H1 (cell line): ENCODE data around the gene MRPS12. TPM values are rescaled to one million over a fixed set of nuclear protein-coding genes. Genes with fewer than 3 reads are reported as not detected.

Source experiments
- ASH2L ChIP-seq: fragments of 200-600, 300-600 bp; sonication (generic); IDR thresholded peaks from one replicate; pipeline ENCODE4 v1.7.1; 2017; ENCODE audit warnings: low read length
- CEBPB ChIP-seq: IDR thresholded peaks from 2 replicates; pipeline ENCODE4 v1.6.1; 2012; ENCODE audit warnings: low read depth, low read length
- HDAC2 ChIP-seq, 2 experiments: fragments of 300-600 bp in 1 of 2; sonication (generic) in 1 of 2; IDR thresholded peaks; 2 replicates each; pipeline ENCODE4 v1.6.1; 2011 to 2012; ENCODE audit warnings: low read depth in 2 of 2, low read length in 2 of 2, mild to moderate bottlenecking in 2 of 2, moderate library complexity in 2 of 2, borderline replicate concordance in 1 of 2, inconsistent platforms in 1 of 2
- POLR2A ChIP-seq, 2 experiments: IDR thresholded peaks; 1 replicate in 1 of 2; 2 replicates in 1 of 2; pipeline ENCODE4 v1.6.1; 2011; ENCODE audit warnings: low read depth in 2 of 2, low read length in 2 of 2, mild to moderate bottlenecking in 2 of 2; ENCODE audit errors: control extremely low read depth in 1 of 2
- SIX5 ChIP-seq: IDR thresholded peaks from 2 replicates; pipeline ENCODE4 v1.6.1; 2011; ENCODE audit warnings: mild to moderate bottlenecking, low read depth, low read length
- SRF ChIP-seq: IDR thresholded peaks from 2 replicates; pipeline ENCODE4 v1.6.1; 2011; ENCODE audit warnings: mild to moderate bottlenecking, low read depth, low read length, moderate library complexity
- TAF1 ChIP-seq: IDR thresholded peaks from 2 replicates; pipeline ENCODE4 v1.6.1; 2011; ENCODE audit warnings: mild to moderate bottlenecking, low read depth, low read length
- TAF7 ChIP-seq: optimal IDR thresholded peaks from 2 replicates; pipeline ENCODE3; 2011; ENCODE audit warnings: low read depth, mild to moderate bottlenecking, inconsistent platforms, low read length, moderate library complexity, borderline replicate concordance
- polyA plus RNA-seq, 7 experiments: library from polyadenylated mRNA; depleted of rRNA in 3 of 7; stranded (reverse) in 5 of 7; unstranded in 2 of 7; fragments of >200 nt in 5 of 7; fragments of 200-250 nt in 2 of 7; gene quantifications; 1 replicate in 5 of 7; 2 replicates in 1 of 7; 4 replicates in 1 of 7; pipeline versions ENCODE4 v1.2.1 to v1.2.3, GENCODE V29; 2011 to 2013; ENCODE audit warnings: missing spikeins in 2 of 7, mixed read lengths in 2 of 7
- total RNA-seq: library from RNA; stranded (reverse); fragmentation: NEBNext Ultra II Directional; extraction: Animal tissue kit (Norgen Biotek cat#: 25700); gene quantifications from 2 replicates; pipeline ENCODE4 v1.2.1, GENCODE V29; 2021
- TF ChIP-seq, protein P1 (sequence below): fragments of 300-600 bp; sonication (generic); IDR thresholded peaks from 2 replicates; pipeline ENCODE4 v1.7.1; 2012; ENCODE audit warnings: low read length, moderate library complexity, mild to moderate bottlenecking, inconsistent platforms; ENCODE audit not compliant: insufficient replicate concordance
- TF ChIP-seq, protein P2 (sequence below): IDR thresholded peaks from 2 replicates; pipeline ENCODE4 v1.6.1; 2012; ENCODE audit warnings: inconsistent platforms

MRPS12 gene
- total and polyA plus RNA-seq, 2 of the 8 experiments (the other 6 are each of a cell fraction or from before 2014, with no cell fraction given): 79.0 to 175 TPM

DNA sequence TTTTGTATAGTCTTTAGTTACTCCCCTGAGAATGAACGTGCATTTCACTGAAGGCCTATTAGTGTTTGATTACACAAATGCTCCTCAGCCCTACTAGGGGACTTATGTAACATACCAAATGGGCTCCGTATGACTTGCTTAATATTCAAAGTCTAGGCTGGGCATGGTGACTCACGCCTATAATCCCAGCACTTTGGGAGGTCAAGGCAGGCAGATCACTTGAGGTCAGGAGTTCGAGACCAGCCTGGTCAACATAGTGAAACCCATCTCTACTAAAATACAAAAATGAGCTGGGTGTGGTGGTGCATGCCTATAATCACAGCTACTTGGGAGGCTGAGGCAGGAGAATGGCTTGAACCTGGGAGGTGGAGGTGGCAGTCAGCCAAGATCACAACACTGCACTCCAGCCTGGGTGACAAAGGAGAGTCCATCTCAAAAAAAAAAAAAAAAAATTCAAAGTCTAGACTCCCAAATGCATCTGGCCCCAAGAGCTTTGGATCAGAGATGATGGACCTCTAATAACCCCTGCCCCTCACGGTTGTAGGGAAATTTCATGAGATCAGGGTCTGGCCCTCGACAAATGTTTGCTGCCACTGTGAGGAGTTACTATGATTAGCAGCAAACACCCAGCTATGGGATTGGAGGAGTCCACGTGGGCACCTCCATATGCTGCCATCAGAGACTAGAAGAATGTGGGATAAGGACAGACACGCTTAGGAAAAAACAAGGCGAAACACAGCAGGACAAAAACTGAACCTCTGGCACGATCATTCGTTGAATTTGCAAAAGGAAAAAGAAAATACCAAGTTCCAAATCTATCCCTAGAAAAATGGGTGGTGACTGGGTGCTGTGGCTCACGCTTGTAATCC lies 40.2 kb downstream of the MRPS12 start (continued):
- no peak for TF ChIP-seq TAF1
- TF ChIP-seq POLR2A (IDR thresholded peaks at IDR 0.05; ENCODE audit: control extremely low read depth in 1 of 2, low read depth in 2 of 2, low read length in 2 of 2): no peak
- TF ChIP-seq CEBPB: no peak
- no peak for TF ChIP-seq SIX5
- no peak for TF ChIP-seq TAF7
- TF ChIP-seq, protein P1, sequence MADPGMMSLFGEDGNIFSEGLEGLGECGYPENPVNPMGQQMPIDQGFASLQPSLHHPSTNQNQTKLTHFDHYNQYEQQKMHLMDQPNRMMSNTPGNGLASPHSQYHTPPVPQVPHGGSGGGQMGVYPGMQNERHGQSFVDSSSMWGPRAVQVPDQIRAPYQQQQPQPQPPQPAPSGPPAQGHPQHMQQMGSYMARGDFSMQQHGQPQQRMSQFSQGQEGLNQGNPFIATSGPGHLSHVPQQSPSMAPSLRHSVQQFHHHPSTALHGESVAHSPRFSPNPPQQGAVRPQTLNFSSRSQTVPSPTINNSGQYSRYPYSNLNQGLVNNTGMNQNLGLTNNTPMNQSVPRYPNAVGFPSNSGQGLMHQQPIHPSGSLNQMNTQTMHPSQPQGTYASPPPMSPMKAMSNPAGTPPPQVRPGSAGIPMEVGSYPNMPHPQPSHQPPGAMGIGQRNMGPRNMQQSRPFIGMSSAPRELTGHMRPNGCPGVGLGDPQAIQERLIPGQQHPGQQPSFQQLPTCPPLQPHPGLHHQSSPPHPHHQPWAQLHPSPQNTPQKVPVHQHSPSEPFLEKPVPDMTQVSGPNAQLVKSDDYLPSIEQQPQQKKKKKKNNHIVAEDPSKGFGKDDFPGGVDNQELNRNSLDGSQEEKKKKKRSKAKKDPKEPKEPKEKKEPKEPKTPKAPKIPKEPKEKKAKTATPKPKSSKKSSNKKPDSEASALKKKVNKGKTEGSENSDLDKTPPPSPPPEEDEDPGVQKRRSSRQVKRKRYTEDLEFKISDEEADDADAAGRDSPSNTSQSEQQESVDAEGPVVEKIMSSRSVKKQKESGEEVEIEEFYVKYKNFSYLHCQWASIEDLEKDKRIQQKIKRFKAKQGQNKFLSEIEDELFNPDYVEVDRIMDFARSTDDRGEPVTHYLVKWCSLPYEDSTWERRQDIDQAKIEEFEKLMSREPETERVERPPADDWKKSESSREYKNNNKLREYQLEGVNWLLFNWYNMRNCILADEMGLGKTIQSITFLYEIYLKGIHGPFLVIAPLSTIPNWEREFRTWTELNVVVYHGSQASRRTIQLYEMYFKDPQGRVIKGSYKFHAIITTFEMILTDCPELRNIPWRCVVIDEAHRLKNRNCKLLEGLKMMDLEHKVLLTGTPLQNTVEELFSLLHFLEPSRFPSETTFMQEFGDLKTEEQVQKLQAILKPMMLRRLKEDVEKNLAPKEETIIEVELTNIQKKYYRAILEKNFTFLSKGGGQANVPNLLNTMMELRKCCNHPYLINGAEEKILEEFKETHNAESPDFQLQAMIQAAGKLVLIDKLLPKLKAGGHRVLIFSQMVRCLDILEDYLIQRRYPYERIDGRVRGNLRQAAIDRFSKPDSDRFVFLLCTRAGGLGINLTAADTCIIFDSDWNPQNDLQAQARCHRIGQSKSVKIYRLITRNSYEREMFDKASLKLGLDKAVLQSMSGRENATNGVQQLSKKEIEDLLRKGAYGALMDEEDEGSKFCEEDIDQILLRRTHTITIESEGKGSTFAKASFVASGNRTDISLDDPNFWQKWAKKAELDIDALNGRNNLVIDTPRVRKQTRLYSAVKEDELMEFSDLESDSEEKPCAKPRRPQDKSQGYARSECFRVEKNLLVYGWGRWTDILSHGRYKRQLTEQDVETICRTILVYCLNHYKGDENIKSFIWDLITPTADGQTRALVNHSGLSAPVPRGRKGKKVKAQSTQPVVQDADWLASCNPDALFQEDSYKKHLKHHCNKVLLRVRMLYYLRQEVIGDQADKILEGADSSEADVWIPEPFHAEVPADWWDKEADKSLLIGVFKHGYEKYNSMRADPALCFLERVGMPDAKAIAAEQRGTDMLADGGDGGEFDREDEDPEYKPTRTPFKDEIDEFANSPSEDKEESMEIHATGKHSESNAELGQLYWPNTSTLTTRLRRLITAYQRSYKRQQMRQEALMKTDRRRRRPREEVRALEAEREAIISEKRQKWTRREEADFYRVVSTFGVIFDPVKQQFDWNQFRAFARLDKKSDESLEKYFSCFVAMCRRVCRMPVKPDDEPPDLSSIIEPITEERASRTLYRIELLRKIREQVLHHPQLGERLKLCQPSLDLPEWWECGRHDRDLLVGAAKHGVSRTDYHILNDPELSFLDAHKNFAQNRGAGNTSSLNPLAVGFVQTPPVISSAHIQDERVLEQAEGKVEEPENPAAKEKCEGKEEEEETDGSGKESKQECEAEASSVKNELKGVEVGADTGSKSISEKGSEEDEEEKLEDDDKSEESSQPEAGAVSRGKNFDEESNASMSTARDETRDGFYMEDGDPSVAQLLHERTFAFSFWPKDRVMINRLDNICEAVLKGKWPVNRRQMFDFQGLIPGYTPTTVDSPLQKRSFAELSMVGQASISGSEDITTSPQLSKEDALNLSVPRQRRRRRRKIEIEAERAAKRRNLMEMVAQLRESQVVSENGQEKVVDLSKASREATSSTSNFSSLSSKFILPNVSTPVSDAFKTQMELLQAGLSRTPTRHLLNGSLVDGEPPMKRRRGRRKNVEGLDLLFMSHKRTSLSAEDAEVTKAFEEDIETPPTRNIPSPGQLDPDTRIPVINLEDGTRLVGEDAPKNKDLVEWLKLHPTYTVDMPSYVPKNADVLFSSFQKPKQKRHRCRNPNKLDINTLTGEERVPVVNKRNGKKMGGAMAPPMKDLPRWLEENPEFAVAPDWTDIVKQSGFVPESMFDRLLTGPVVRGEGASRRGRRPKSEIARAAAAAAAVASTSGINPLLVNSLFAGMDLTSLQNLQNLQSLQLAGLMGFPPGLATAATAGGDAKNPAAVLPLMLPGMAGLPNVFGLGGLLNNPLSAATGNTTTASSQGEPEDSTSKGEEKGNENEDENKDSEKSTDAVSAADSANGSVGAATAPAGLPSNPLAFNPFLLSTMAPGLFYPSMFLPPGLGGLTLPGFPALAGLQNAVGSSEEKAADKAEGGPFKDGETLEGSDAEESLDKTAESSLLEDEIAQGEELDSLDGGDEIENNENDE: no peak
- TF ChIP-seq, protein P2, sequence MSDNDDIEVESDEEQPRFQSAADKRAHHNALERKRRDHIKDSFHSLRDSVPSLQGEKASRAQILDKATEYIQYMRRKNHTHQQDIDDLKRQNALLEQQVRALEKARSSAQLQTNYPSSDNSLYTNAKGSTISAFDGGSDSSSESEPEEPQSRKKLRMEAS: no peak
- no peak for TF ChIP-seq HDAC2 (IDR thresholded peaks at IDR 0.05; ENCODE audit: borderline replicate concordance in 1 of 2, low read depth in 2 of 2, low read length in 2 of 2)
- TF ChIP-seq SRF: no peak
- TF ChIP-seq ASH2L: no peak
